ENCODE data around the gene HJV. TPM values are rescaled to one million over a fixed set of nuclear protein-coding genes. Genes with fewer than 3 reads are reported as not detected.

HJV gene
- total and polyA plus RNA-seq, 2 of the 8 experiments (the other 6 are each of a cell fraction or from before 2014, with no cell fraction given) = 0.32 to 0.70 TPM

GRCh38 chr1:145990249-145990855 is 31.2 kb downstream of the HJV start:
- DNase-seq (ENCODE audit: low read depth in 1 of 2, low spot score in 2 of 2) = no peak

More at GRCh38 chr1:145990249-145990855, 31.2 kb downstream of the HJV start:
- Histone ChIP-seq H3K18ac (ENCODE audit: extremely low read depth, low read length) (no peak overlapping the region), H2AFZ (ENCODE audit: low read length) (no peak overlapping the region), H2BK5ac (ENCODE audit: low read depth, low read length) (no peak overlapping the region; the same call in 1 of the 2 replicates), H4K8ac (ENCODE audit: extremely low read depth, insufficient read depth, low read length) (no peak overlapping the region), H3K4me2 (ENCODE audit: insufficient read depth in 1 of 2, low read depth in 2 of 2, low read length in 2 of 2) (no peak overlapping the region), H2BK20ac (ENCODE audit: low read length) (no peak overlapping the region), H2BK15ac (ENCODE audit: low read length) (no peak overlapping the region; the same call in 1 of the 2 replicates), H3K4me1 (replicated peaks in 1 of 4; ENCODE audit: control insufficient read depth in 3 of 4, insufficient read depth in 4 of 4, low read length in 3 of 4) (peaks cover 0 to 3% (median 1%) of the 10 kb centered on the region in 4 experiments; a peak in 5 of 7 replicates), H3K79me2 (ENCODE audit: control insufficient read depth in 1 of 2, insufficient read depth in 2 of 2, low read length in 2 of 2) (peaks cover 0 to 18% of the 10 kb centered on the region in 2 experiments; a peak in 3 of 4 replicates), H2BK12ac (ENCODE audit: low read depth, low read length) (no peak overlapping the region), H4K91ac (replicated peaks; ENCODE audit: insufficient read length, low read length) (no peak overlapping the region), H4K20me1 (replicated peaks in 1 of 2; ENCODE audit: control insufficient read depth in 1 of 2, insufficient read depth in 2 of 2, low read length in 2 of 2) (peaks cover 0 to 2% of the 10 kb centered on the region in 2 experiments), H3K56ac (replicated peaks; ENCODE audit: insufficient read length, low read depth, low read length) (no peak overlapping the region), H4K5ac (ENCODE audit: insufficient read length, low read depth, low read length) (no peak overlapping the region), H3K9ac (replicated peaks in 1 of 4; ENCODE audit: extremely low read depth in 1 of 4, low read depth in 3 of 4, low read length in 3 of 4) (no peak overlapping the region), H3K27me3 (replicated peaks in 1 of 4; ENCODE audit: control insufficient read depth in 3 of 4, extremely low read depth in 1 of 4, insufficient read depth in 3 of 4, low read length in 3 of 4) (no peaks in the 10 kb centered on the region), H3K4ac (replicated peaks; ENCODE audit: insufficient read length, low read depth, low read length) (no peak overlapping the region), H3K23me2 (ENCODE audit: low read depth, low read length) (no peaks in the 10 kb centered on the region; the same call in 1 of the 2 replicates), H3K4me3 (ENCODE audit: extremely low read depth in 1 of 4, insufficient read depth in 2 of 4, low read depth in 3 of 4, low read length in 4 of 4) (no peak overlapping the region), H3K79me1 (ENCODE audit: low read depth, low read length) (peaks cover 5% of the 10 kb centered on the region; the same call in 1 of the 2 replicates), H2AK5ac (ENCODE audit: low read depth, low read length) (no peak overlapping the region), H2BK120ac (replicated peaks; ENCODE audit: low read depth, low read length) (no peak overlapping the region), H3K9me3 (ENCODE audit: insufficient read depth in 2 of 2, low read depth in 1 of 2, low read length in 1 of 2) (no peaks in the 10 kb centered on the region), H3K14ac (ENCODE audit: insufficient read length) (no peak overlapping the region), H3K27ac (ENCODE audit: low read depth, low read length) (no peak overlapping the region), H3K36me3 (ENCODE audit: control insufficient read depth in 2 of 4, insufficient read depth in 4 of 4, low read length in 3 of 4) (peaks cover 17 to 34% (median 25%) of the 10 kb centered on the region in 4 experiments), H3K23ac (ENCODE audit: insufficient read length) (no peak overlapping the region)
- TF ChIP-seq KDM5A (IDR thresholded peaks at IDR 0.05; ENCODE audit: low read length) (no peak), SAP30 (IDR thresholded peaks at IDR 0.05; ENCODE audit: insufficient read depth, insufficient replicate concordance, low read length) (no peak), BCL11A (IDR thresholded peaks at IDR 0.05; ENCODE audit: low read depth in 2 of 2, low read length in 2 of 2) (no peak), GTF2F1 (IDR thresholded peaks at IDR 0.05; ENCODE audit: borderline replicate concordance, low read depth, low read length) (no peak)
- ChIA-PET POLR2A (ENCODE audit: partially characterized antibody) (interaction anchor here (0.6 to 13.4 kb wide), 8 partner anchors 8 to 144 kb away, joined by 3 to 218 read pairs (median 4); no protein-coding TSS in a partner anchor), CTCF (ENCODE audit: partially characterized antibody) (interaction anchor here (0.7 to 12.6 kb wide), 6 partner anchors 8 to 19 kb away, joined by 3 to 93 read pairs (median 4); no protein-coding TSS in a partner anchor)
- 88 to 100% methylated on average over 1 to 7 of the region's 7 CpGs for WGBS, 2 experiments (ENCODE audit: extremely low coverage in 1 of 2, insufficient coverage in 1 of 2, insufficient read length in 1 of 2, insufficient replicate concordance in 2 of 2, low coverage in 1 of 2, low lambda C conversion rate in 2 of 2, missing lambda C conversion rate in 1 of 2)
- FAIRE-seq = no peak
